Measurements from ENCODE around the gene LMNTD1. TPM values are rescaled to one million over a fixed set of nuclear protein-coding genes. Genes with fewer than 3 reads are reported as not detected.

LMNTD1 gene
- total RNA-seq, 1 donor from 2014 or later: not detected

DNA sequence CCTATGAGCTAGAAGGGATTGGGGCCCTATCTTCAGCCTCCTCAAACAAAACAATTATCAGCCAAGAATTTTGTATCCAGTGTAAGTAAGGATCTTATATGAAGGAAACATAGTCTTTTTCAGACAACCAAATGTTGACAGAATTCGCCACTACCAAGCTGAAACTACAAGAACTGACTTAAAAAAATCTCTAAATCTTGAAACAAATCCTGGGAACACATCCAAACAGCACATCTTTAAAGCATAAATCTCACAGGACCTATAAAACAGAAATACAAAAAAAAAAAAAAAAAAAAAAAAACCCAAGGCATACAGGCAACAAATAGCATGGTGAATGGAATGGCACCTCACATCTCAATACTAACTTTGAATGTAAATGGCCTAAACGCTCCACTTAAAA is 41.3 kb upstream of the LMNTD1 start:
- H3K27ac Mint-ChIP-seq (ENCODE audit: unreplicated experiment): no peak overlapping the region
- Histone ChIP-seq H3K4me3 (ENCODE audit: insufficient read depth, low read depth, low read length) (no peak overlapping the region), H3K79me2 (ENCODE audit: insufficient read depth, low read length) (no peaks in the 10 kb centered on the region), H3K9me3 (ENCODE audit: insufficient read depth, low read depth, low read length) (no peaks in the 10 kb centered on the region), H3K4me1 (ENCODE audit: insufficient read depth, low read length) (no peaks in the 10 kb centered on the region), H3K36me3 (ENCODE audit: insufficient read depth, low read length) (no peaks in the 10 kb centered on the region), H2AFZ (ENCODE audit: low read depth, low read length) (no peak overlapping the region), H4K20me1 (ENCODE audit: insufficient read depth, low read length) (no peaks in the 10 kb centered on the region), H3K9ac (ENCODE audit: low read length) (no peak overlapping the region), H3K27me3 (ENCODE audit: insufficient read depth, low read length) (no peaks in the 10 kb centered on the region), H3K4me2 (ENCODE audit: low read length) (no peak overlapping the region), H3K27ac (ENCODE audit: low read depth, low read length) (no peak overlapping the region)
- no peaks in the 10 kb centered on the region for H3K4me1 Mint-ChIP-seq (ENCODE audit: low read depth, unreplicated experiment)
- H3K27me3 Mint-ChIP-seq (ENCODE audit: low read depth, unreplicated experiment): no peaks in the 10 kb centered on the region
- H3K4me3 Mint-ChIP-seq (ENCODE audit: unreplicated experiment): no peak overlapping the region
- no peak for FAIRE-seq
- TF ChIP-seq, protein P1, sequence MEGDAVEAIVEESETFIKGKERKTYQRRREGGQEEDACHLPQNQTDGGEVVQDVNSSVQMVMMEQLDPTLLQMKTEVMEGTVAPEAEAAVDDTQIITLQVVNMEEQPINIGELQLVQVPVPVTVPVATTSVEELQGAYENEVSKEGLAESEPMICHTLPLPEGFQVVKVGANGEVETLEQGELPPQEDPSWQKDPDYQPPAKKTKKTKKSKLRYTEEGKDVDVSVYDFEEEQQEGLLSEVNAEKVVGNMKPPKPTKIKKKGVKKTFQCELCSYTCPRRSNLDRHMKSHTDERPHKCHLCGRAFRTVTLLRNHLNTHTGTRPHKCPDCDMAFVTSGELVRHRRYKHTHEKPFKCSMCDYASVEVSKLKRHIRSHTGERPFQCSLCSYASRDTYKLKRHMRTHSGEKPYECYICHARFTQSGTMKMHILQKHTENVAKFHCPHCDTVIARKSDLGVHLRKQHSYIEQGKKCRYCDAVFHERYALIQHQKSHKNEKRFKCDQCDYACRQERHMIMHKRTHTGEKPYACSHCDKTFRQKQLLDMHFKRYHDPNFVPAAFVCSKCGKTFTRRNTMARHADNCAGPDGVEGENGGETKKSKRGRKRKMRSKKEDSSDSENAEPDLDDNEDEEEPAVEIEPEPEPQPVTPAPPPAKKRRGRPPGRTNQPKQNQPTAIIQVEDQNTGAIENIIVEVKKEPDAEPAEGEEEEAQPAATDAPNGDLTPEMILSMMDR (IDR thresholded peaks at IDR 0.05; ENCODE audit: insufficient read depth, low read depth, low read length): no peak
- TF ChIP-seq EZH2 (IDR thresholded peaks at IDR 0.05; ENCODE audit: insufficient read depth, low read length): no peak
- no peak for DNase-seq (ENCODE audit: low read depth)
- no peaks in the 10 kb centered on the region for H3K36me3 Mint-ChIP-seq (ENCODE audit: low read depth, unreplicated experiment)
- peaks cover 11% of the 10 kb centered on the region for H3K9me3 Mint-ChIP-seq (ENCODE audit: unreplicated experiment)

GRCh38 chr12:25592725-25593495 is 39.8 kb upstream of the LMNTD1 start:
- Mint-ChIP-seq H3K27ac (ENCODE audit: unreplicated experiment) (no peak overlapping the region), H3K27me3 (ENCODE audit: low read depth, unreplicated experiment) (no peaks in the 10 kb centered on the region), H3K4me1 (ENCODE audit: low read depth, unreplicated experiment) (no peaks in the 10 kb centered on the region), H3K4me3 (ENCODE audit: unreplicated experiment) (no peak overlapping the region), H3K9me3 (ENCODE audit: unreplicated experiment) (peaks cover 5% of the 10 kb centered on the region), H3K36me3 (ENCODE audit: low read depth, unreplicated experiment) (no peaks in the 10 kb centered on the region)
- no peak overlapping the region for H3K27ac ChIP-seq (ENCODE audit: low read depth, low read length)
- FAIRE-seq (no peak), DNase-seq (ENCODE audit: low read depth) (no peak)
- H2AFZ ChIP-seq (ENCODE audit: low read depth, low read length): no peak overlapping the region
- no peaks in the 10 kb centered on the region for H3K27me3 ChIP-seq (ENCODE audit: insufficient read depth, low read length)
- no peak overlapping the region for H3K9ac ChIP-seq (ENCODE audit: low read length)
- no peak for TF ChIP-seq EZH2 (IDR thresholded peaks at IDR 0.05; ENCODE audit: insufficient read depth, low read length)
- TF ChIP-seq, protein P1 (IDR thresholded peaks at IDR 0.05; ENCODE audit: insufficient read depth, low read depth, low read length): no peak
- no peak overlapping the region for H3K4me2 ChIP-seq (ENCODE audit: low read length)
- H3K9me3 ChIP-seq (ENCODE audit: insufficient read depth, low read depth, low read length): no peaks in the 10 kb centered on the region
- no peaks in the 10 kb centered on the region for H3K79me2 ChIP-seq (ENCODE audit: insufficient read depth, low read length)
- no peak overlapping the region for H3K4me3 ChIP-seq (ENCODE audit: insufficient read depth, low read depth, low read length)
- H4K20me1 ChIP-seq (ENCODE audit: insufficient read depth, low read length): no peaks in the 10 kb centered on the region
- no peaks in the 10 kb centered on the region for H3K4me1 ChIP-seq (ENCODE audit: insufficient read depth, low read length)
- no peaks in the 10 kb centered on the region for H3K36me3 ChIP-seq (ENCODE audit: insufficient read depth, low read length)

- no peak overlapping the region for H3K4me3 ChIP-seq (ENCODE audit: insufficient read depth, low read depth, low read length)
- no peak overlapping the region for H2AFZ ChIP-seq (ENCODE audit: low read depth, low read length)
- H3K4me1 ChIP-seq (ENCODE audit: insufficient read depth, low read length): no peaks in the 10 kb centered on the region
- DNase-seq (ENCODE audit: low read depth): no peak
- no peak overlapping the region for H3K27ac Mint-ChIP-seq (ENCODE audit: unreplicated experiment)
- TF ChIP-seq, protein P1 (IDR thresholded peaks at IDR 0.05; ENCODE audit: insufficient read depth, low read depth, low read length): no peak
- no peak for TF ChIP-seq EZH2 (IDR thresholded peaks at IDR 0.05; ENCODE audit: insufficient read depth, low read length)
- H3K9ac ChIP-seq (ENCODE audit: low read length): no peak overlapping the region
- no peaks in the 10 kb centered on the region for H3K4me1 Mint-ChIP-seq (ENCODE audit: low read depth, unreplicated experiment)
- peaks cover 7% of the 10 kb centered on the region for H3K9me3 Mint-ChIP-seq (ENCODE audit: unreplicated experiment)
- no peaks in the 10 kb centered on the region for H4K20me1 ChIP-seq (ENCODE audit: insufficient read depth, low read length)
- no peaks in the 10 kb centered on the region for H3K79me2 ChIP-seq (ENCODE audit: insufficient read depth, low read length)
- FAIRE-seq: no peak
- no peak overlapping the region for H3K4me3 Mint-ChIP-seq (ENCODE audit: unreplicated experiment)
- H3K9me3 ChIP-seq (ENCODE audit: insufficient read depth, low read depth, low read length): peaks cover 10% of the 10 kb centered on the region
- H3K27me3 Mint-ChIP-seq (ENCODE audit: low read depth, unreplicated experiment): no peaks in the 10 kb centered on the region
- H3K27ac ChIP-seq (ENCODE audit: low read depth, low read length): no peak overlapping the region
- H3K36me3 Mint-ChIP-seq (ENCODE audit: low read depth, unreplicated experiment): no peaks in the 10 kb centered on the region
- H3K27me3 ChIP-seq (ENCODE audit: insufficient read depth, low read length): no peaks in the 10 kb centered on the region
- no peak overlapping the region for H3K4me2 ChIP-seq (ENCODE audit: low read length)
- no peaks in the 10 kb centered on the region for H3K36me3 ChIP-seq (ENCODE audit: insufficient read depth, low read length)
Measured at GRCh38 chr12:25591144-25591543, 38.1 kb upstream of the LMNTD1 start.
